ENCODE measurements around the gene UMPS.
A peak's percentile ranks its signal among the peaks of the same experiment; 100 is the strongest.

- TF ChIP-seq POLR2A (IDR thresholded peaks at IDR 0.05) (no peak), CTCF (IDR thresholded peaks at IDR 0.05) (no peak), POLR2AphosphoS5 (IDR thresholded peaks at IDR 0.05) (peak in 2 of 3 donors; percentile 28 to 45)
These were observed 50.1 kb downstream of the UMPS start for GRCh38 chr3:124780356-124780755.

Data from suprapubic skin (tissue), 4 donors.